ENCODE data around the gene SERPINB6.

SERPINB6 gene

DNA sequence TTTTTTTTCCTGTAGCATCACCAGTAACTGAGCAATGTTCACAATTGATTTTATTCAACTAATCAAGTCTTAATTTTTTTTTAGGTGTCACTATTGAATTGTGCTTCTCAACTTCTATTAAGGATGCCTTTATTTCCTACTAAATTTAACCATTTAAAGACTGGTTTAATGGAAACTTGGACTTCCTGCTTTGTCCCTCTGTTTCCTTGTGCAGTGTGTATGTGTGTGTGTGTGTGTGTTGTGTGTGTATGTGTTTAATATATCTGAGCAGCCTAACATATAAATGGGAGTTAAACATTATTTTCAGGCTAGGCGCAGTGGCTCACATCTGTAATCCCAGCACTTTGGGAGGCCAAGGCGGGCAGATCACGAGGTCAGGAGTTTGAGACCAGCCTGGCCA lies 1.8 kb downstream of the SERPINB6 start:
- TF ChIP-seq SIN3A (IDR thresholded peaks at IDR 0.05; ENCODE audit: borderline replicate concordance, insufficient read depth, low read length) (no peak), FOXP2 (optimal IDR thresholded peaks at IDR 0.05; ENCODE audit: borderline replicate concordance, extremely low read depth, extremely low read length, insufficient read depth) (no peak), POLR2AphosphoS5 (IDR thresholded peaks at IDR 0.05; ENCODE audit: low read depth, low read length) (no peak), TAF1 (IDR thresholded peaks at IDR 0.05; ENCODE audit: borderline replicate concordance, insufficient read depth, low read length) (no peak)
- TF ChIP-seq, protein P1, sequence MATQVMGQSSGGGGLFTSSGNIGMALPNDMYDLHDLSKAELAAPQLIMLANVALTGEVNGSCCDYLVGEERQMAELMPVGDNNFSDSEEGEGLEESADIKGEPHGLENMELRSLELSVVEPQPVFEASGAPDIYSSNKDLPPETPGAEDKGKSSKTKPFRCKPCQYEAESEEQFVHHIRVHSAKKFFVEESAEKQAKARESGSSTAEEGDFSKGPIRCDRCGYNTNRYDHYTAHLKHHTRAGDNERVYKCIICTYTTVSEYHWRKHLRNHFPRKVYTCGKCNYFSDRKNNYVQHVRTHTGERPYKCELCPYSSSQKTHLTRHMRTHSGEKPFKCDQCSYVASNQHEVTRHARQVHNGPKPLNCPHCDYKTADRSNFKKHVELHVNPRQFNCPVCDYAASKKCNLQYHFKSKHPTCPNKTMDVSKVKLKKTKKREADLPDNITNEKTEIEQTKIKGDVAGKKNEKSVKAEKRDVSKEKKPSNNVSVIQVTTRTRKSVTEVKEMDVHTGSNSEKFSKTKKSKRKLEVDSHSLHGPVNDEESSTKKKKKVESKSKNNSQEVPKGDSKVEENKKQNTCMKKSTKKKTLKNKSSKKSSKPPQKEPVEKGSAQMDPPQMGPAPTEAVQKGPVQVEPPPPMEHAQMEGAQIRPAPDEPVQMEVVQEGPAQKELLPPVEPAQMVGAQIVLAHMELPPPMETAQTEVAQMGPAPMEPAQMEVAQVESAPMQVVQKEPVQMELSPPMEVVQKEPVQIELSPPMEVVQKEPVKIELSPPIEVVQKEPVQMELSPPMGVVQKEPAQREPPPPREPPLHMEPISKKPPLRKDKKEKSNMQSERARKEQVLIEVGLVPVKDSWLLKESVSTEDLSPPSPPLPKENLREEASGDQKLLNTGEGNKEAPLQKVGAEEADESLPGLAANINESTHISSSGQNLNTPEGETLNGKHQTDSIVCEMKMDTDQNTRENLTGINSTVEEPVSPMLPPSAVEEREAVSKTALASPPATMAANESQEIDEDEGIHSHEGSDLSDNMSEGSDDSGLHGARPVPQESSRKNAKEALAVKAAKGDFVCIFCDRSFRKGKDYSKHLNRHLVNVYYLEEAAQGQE (IDR thresholded peaks at IDR 0.05; ENCODE audit: insufficient read depth in 1 of 2, low read depth in 2 of 2, low read length in 2 of 2) = no peak

DNA sequence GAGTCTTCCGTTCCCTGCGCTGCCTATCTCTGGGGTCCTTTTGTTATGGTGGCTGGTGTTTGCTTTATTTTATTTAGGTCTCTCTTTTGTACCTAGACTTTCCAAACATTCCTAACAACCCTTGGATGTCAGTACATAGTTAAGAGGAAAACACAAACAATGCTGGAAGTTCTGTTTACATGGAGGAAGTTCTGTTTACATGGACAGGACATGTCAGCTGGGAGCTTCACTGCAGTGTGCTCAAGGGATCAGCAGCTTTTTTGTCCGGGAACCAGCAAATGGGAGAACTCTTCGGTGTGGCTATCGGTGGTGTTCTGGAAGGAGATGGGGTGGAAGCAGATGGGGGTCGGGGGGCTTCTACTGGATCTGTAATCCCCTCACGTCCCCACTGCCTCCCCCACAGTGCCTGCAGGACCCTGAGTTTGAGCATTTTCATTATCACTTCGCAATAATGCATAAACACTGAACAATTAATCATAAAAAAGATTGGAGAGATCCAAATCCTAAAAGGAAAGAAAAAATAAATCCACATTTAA lies 2.7 kb downstream of the SERPINB6 start:
- TF ChIP-seq FOXP2 (optimal IDR thresholded peaks at IDR 0.05; ENCODE audit: borderline replicate concordance, extremely low read depth, extremely low read length, insufficient read depth) (peak; percentile 38), POLR2AphosphoS5 (IDR thresholded peaks at IDR 0.05; ENCODE audit: low read depth, low read length) (no peak)
- TF ChIP-seq, protein P1 (IDR thresholded peaks at IDR 0.05; ENCODE audit: insufficient read depth in 1 of 2, low read depth in 2 of 2, low read length in 2 of 2) = no peak

DNA sequence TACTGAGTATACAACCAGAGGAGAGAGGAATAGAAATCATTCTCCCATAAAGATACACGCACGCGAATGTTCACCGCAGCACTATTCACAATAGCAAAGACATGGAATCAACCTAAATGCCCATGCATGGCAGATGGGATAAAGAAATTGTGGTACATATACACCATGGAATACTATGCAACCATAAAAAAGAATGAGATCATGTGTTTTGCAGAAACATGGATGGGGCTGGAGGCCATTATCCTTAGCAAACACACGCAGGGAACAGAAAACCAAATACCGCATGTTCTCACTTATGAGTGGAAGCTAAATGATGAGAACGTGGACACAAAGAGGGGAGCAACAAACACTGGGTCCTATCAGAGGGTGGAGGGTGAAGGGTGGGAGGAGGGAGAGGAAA lies 3.4 kb downstream of the SERPINB6 start:
- TF ChIP-seq, protein P1 (IDR thresholded peaks at IDR 0.05; ENCODE audit: insufficient read depth in 1 of 2, low read depth in 2 of 2, low read length in 2 of 2) = no peak

DNA sequence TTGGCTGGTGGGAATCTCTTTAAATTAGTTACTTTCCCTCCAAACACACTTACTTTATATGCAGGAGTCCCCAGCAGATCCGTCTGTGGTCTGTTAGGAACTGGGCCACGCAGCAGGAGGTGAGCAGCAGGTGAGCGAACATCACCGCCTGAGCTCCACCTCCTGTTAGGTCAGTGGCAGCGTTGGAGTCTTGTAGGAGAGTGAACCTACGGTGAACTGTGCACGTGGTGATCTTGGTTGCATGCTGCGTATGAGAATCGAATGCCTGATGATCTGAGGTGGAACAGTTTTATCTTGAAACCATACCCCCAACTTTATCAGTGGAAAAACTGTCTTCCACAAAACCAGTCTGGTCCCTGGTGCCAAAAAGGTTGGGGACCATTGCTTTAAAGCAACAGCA lies 5.0 kb downstream of the SERPINB6 start:
- TF ChIP-seq SIN3A (IDR thresholded peaks at IDR 0.05; ENCODE audit: borderline replicate concordance, insufficient read depth, low read length) (no peak), TAF1 (IDR thresholded peaks at IDR 0.05; ENCODE audit: borderline replicate concordance, insufficient read depth, low read length) (no peak), FOXP2 (optimal IDR thresholded peaks at IDR 0.05; ENCODE audit: borderline replicate concordance, extremely low read depth, extremely low read length, insufficient read depth) (no peak), POLR2AphosphoS5 (IDR thresholded peaks at IDR 0.05; ENCODE audit: low read depth, low read length) (no peak)
- TF ChIP-seq, protein P1 (IDR thresholded peaks at IDR 0.05; ENCODE audit: insufficient read depth in 1 of 2, low read depth in 2 of 2, low read length in 2 of 2) = no peak

DNA sequence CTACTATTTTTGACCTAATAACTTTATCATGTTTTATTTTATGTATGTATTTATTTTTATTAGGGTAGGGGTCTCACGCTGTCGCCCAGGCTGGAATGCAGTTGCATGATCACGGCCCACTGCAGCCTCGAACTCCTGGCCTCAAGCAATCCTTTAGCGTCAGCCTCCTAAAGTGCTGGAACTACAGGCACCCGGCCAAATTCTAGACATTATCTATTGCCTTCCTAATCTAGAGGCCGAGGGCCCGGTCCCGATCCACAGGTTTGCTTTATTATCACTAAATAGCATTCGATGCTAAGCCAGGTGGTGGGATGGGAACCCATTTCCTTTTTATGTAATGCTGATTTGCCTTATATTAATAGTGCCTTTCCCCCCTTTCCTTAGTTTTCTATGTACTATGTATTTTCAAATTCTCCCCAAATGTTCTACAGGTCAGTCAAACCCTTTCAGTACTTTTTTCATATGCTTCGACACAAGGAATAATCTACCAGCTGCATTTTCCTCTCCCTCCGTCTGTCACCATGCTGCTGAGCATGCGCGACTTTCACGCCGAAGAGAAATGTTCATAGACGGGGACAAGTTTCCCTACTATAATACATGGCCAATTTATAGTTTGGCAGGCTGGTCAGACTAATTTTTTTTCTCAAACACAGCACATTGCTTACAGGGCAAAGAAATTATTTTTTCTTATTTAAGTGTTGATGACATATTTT lies 6.4 kb downstream of the SERPINB6 start:
- no peak for TF ChIP-seq POLR2AphosphoS5 (IDR thresholded peaks at IDR 0.05; ENCODE audit: low read depth, low read length)
- TF ChIP-seq TAF1 (IDR thresholded peaks at IDR 0.05; ENCODE audit: borderline replicate concordance, insufficient read depth, low read length) = no peak
- TF ChIP-seq FOXP2 (optimal IDR thresholded peaks at IDR 0.05; ENCODE audit: borderline replicate concordance, extremely low read depth, extremely low read length, insufficient read depth) = no peak
- no peak for TF ChIP-seq SIN3A (IDR thresholded peaks at IDR 0.05; ENCODE audit: borderline replicate concordance, insufficient read depth, low read length)
- TF ChIP-seq, protein P1 (IDR thresholded peaks at IDR 0.05; ENCODE audit: insufficient read depth in 1 of 2, low read depth in 2 of 2, low read length in 2 of 2) = no peak
